GM20000 (cell line): ENCODE measurements around the gene ARL5B.

Experiments
- DNase-seq: peaks from one replicate; pipeline ENCODE4 v3.0.0; 2012; ENCODE audit warnings: low spot score
- TF ChIP-seq, protein P1 (sequence below): IDR thresholded peaks from 2 replicates; pipeline ENCODE4 v1.5.1; 2012; ENCODE audit warnings: mild to moderate bottlenecking, control low read depth; ENCODE audit errors: extremely low read depth, missing control alignments

Gene ARL5B

DNA sequence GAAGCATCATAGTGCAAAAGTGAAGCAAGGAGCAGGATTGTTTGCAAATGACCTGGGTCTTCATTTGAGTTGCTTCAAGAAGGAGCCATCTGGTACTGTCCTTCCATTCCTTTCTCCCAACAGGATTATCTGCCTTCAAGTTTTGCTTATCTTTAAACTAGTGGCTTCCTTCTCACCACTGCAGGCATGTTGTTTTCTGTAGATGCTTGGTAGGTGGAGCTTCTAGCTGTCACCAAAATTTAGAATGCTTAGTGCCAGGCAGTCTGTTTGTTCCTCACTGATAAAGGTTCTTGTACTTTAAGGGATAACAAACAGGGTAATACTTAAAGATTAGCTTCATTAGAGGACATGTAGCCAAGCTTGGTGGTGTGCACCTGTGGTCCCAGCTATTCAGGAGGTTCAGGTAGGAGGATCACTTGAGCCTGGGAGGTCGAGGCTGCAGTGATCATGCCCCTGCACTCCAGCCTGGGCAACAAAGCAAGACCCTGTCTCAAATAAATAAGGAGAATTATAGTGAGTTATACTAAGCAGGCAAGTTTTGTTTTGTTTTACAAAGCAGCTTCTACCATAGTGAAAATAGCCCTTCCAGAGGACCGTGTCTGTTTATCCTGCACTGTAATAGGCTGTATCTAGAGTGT is 5.7 kb downstream of the ARL5B start:
- TF ChIP-seq, protein P1, sequence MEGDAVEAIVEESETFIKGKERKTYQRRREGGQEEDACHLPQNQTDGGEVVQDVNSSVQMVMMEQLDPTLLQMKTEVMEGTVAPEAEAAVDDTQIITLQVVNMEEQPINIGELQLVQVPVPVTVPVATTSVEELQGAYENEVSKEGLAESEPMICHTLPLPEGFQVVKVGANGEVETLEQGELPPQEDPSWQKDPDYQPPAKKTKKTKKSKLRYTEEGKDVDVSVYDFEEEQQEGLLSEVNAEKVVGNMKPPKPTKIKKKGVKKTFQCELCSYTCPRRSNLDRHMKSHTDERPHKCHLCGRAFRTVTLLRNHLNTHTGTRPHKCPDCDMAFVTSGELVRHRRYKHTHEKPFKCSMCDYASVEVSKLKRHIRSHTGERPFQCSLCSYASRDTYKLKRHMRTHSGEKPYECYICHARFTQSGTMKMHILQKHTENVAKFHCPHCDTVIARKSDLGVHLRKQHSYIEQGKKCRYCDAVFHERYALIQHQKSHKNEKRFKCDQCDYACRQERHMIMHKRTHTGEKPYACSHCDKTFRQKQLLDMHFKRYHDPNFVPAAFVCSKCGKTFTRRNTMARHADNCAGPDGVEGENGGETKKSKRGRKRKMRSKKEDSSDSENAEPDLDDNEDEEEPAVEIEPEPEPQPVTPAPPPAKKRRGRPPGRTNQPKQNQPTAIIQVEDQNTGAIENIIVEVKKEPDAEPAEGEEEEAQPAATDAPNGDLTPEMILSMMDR: no peak

DNA sequence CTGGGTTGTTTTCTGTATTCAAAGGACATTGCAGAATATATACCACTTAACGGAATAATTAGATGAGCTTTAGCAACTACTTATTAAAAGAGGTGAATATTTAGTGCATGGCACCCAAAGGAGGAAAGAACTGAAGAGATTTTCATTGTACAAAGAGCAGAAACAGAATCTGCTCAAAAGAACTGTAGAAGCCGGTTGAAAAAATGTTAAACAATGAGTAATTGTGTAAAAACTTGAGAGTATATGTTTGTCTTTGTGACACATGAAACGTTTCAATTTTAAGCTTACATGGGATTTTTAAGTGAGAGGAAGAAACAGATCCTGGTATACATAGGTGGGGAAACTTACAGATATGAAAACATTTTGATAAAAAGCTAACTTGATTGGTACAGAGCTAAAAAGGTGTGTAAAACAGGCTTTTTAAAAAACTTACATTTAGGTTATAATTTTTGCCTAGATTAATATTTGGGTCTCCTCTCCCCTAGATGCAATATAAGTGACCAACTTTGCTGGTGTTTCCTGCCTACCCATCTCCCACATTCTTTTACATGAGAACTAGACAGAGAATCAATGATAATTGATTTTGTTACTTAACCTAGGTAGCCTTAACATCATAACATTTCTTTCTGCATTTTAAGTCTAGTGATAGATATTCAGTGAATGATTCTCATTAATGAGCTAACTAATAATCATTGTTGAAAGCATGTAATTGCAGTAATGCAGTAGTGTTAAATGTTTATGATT is 6.8 kb downstream of the ARL5B start:
- DNase-seq: no peak
- TF ChIP-seq, protein P1: no peak

More for the DNA sequence above, 5.7 kb downstream of the ARL5B start:
- no peak for DNase-seq

DNA sequence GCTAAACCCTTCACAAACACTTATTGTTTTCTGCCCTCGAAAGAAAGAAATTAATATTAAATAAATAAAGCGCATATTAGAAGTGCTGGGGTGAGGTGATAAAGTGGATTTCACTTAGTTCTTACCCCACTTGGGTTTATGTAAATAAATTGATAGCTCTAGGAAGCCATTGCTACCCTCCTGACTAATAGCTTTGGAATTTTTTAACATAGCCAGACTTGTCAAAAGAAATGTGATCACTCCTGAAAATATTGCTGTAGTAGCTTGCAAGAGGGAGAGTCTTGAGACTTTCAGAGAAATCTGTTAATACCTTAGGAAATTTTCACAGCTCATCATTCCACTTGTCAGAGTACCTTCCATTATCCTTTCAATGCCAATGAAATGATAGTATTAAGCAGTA is 7.6 kb downstream of the ARL5B start:
- DNase-seq: no peak
- TF ChIP-seq, protein P1: no peak

DNA sequence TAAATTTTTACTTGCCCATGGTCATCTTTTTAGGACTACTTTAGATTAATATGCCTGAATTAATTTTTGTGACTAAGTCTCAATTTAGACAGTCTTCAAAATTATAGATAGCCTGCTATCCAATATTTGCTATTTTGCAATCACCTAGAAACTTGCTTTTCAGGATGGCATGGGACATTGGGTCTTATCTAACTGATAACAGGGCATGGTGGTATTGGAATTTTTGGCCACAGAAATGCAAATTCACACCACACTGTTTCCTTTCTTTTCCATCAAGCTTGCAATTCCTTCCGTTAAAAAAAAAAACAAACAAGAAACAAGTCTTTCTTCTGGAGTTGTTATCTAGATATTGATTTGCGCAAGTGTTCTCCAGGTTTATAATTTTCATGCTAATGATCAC is 8.8 kb downstream of the ARL5B start:
- TF ChIP-seq, protein P1: no peak
- no peak for DNase-seq

DNA sequence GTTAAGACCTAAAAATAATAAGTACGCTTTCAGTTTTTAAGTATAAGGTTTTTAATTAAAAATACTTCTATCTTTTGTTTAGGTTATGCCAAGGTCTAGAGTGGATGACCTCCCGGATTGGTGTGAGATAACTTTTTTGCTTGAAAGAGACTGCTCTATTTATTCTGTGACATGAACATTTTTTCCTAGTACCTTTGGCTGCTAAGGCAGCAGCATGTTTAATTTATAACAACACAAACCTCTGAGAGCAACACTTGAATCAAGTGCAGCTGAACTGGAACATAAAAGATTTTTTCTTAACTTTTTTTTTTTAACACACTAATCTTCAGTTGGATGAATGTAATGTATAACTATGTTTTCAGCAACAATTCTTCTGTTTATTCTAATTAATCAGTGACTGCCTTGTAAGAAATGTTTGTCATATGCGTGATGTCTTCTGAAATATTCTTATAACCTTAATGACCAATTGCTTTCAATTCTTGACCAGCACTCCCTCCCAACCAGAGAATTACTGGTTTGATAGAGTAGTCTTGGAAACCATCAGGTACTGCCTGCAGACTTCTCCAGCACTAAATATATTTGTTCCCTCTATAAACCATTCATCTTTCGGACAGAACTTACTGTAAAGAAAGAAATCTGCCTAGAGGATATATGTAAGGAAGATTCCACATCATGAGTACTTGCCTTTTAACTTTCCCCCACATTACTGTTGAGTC is 16.0 kb downstream of the ARL5B start:
- TF ChIP-seq, protein P1: no peak
- no peak for DNase-seq

DNA sequence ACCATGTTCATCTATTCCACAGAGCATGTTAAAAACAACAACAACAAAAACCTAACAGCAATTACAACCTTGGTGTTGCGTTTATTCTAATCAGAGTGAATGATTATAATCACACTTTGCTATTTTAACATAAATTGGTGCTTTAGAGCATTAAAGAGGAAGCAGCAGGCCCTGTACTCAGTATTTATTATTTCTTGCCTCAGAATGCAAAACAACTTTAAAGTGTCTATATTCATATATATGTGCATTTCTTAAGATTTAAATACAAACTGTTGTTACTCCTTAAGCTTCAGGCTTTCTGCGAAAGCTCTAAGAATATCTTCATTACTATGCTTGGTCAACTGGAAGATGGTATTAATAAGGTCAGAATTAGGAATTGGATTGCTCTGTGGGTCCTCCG is 21.5 kb downstream of the ARL5B start:
- TF ChIP-seq, protein P1: no peak
- DNase-seq: no peak

DNA sequence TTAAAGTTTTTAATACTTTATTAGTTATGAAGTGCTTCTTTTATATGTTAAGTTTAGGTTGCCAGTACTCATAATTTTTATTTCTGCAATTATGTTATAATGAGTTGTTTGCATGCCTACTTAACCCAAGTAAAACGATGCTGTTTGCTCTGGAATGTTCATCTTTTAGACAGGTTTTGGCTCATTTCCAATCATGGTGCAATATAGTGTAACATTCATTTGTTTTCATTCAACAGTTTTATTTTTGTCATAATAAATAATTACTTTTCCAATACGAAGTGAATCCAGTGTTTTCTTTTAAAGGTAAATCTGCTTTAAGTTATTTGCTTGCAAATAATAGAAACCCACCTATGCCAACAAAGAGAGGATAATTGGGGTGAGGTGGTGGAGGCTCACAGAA is 22.1 kb downstream of the ARL5B start:
- DNase-seq: no peak
- TF ChIP-seq, protein P1: no peak
